A549 (cell line): ENCODE results near the gene ELF2. TPM values are rescaled to one million over a fixed set of nuclear protein-coding genes. Genes with fewer than 3 reads are reported as not detected.
A peak's percentile ranks its signal among the peaks of the same experiment; 100 is the strongest.

Experiments used
- ATAC-seq, 2 experiments: fragments of 200-7000 bp in 1 of 2; fragments of >200 bp in 1 of 2; cut with Nextera tagmentation in 1 of 2; cut with Tn5 transposase in 1 of 2; 3 replicates each; pipeline versions ENCODE4 v1.8.0 to v1.9.1; 2018 to 2020; ENCODE audit warnings: mild to moderate bottlenecking in 1 of 2, moderate library complexity in 1 of 2
- CTCF ChIA-PET: fragments of 300-600 bp; sonication (Branson Sonifier 250); formaldehyde crosslinking; extraction: SDS; loops from one replicate; lab custom pipeline; 2021; ENCODE audit warnings: antibody characterized with exemption, inconsistent platforms; lab: Yijun Ruan, JAX
- POLR2A ChIA-PET: fragments of 350-600 bp; formaldehyde crosslinking; extraction: SDS; loops from one replicate; lab custom pipeline; 2021; ENCODE audit warnings: antibody characterized with exemption, inconsistent platforms; lab: Yijun Ruan, JAX
- DNase-seq, 2 experiments: peaks; one replicate each; pipeline versions ENCODE4 v3.0.0 to v3.0.0-alpha.2; 2011 to 2016; ENCODE audit warnings: low read depth in 1 of 2, low spot score in 1 of 2
- FAIRE-seq: peaks from 2 replicates; lab custom pipeline; 2011; peaks lifted over from hg19 to GRCh38; lab: Jason Lieb, UNC
- H3K27ac ChIP-seq, 2 experiments: fragments of >200 bp; sonication (Bioruptor Twin); formaldehyde crosslinking; 3 replicates each; pipeline ENCODE4 v1.5.1; 2016 to 2017
- H3K4me1 ChIP-seq: fragments of >200 bp; sonication (Bioruptor Twin); formaldehyde crosslinking; 3 replicates; pipeline ENCODE4 v1.6.1; 2016
- H3K4me2 ChIP-seq: fragments of >200 bp; sonication (Bioruptor Twin); formaldehyde crosslinking; 3 replicates; pipeline ENCODE4 v1.6.1; 2016
- H3K4me3 ChIP-seq: fragments of >200 bp; sonication (Bioruptor Twin); formaldehyde crosslinking; 3 replicates; pipeline ENCODE4 v1.5.1; 2016
- H3K9me3 ChIP-seq: fragments of >200 bp; sonication (Bioruptor Twin); formaldehyde crosslinking; 3 replicates; pipeline ENCODE4 v1.6.1; 2016
- CEBPB ChIP-seq, 2 experiments: fragments of >200 bp in 1 of 2; sonication (Bioruptor Twin) in 1 of 2; formaldehyde crosslinking in 1 of 2; IDR thresholded peaks; 2 replicates each; pipeline ENCODE4 v1.6.1; 2012 to 2016
- CHD2 ChIP-seq: fragments of 150-350 bp; IDR thresholded peaks from 2 replicates; pipeline ENCODE4 v1.6.1; 2014; ENCODE audit warnings: low read length; ENCODE audit not compliant: partially characterized antibody
- CHD4 ChIP-seq: fragments of 200-600 bp; sonication (generic); IDR thresholded peaks from 2 replicates; pipeline ENCODE4 v1.6.1; 2016; ENCODE audit warnings: antibody characterized with exemption, mild to moderate bottlenecking, borderline replicate concordance
- ESRRA ChIP-seq: fragments of 150-350 bp; IDR thresholded peaks from 2 replicates; pipeline ENCODE4 v1.6.1; 2014; ENCODE audit warnings: mild to moderate bottlenecking, low read length, borderline replicate concordance
- FOSB ChIP-seq: fragments of 250-450 bp; sonication (Bioruptor Pico); IDR thresholded peaks from 2 replicates; pipeline ENCODE4 v1.5.0; 2020; ENCODE audit warnings: mild to moderate bottlenecking, moderate library complexity
- FOXS1 ChIP-seq: fragments of 250-450 bp; sonication (Bioruptor Pico); IDR thresholded peaks from 2 replicates; pipeline ENCODE4 v1.5.0; 2020; ENCODE audit warnings: mild to moderate bottlenecking, moderate library complexity
- HDAC2 ChIP-seq: fragments of 200-600 bp; sonication (generic); IDR thresholded peaks from 2 replicates; pipeline ENCODE4 v1.6.1; 2016
- HOXB5 ChIP-seq: fragments of 250-450 bp; sonication (Bioruptor Pico); IDR thresholded peaks from 2 replicates; pipeline ENCODE4 v1.5.0; 2020; ENCODE audit warnings: mild to moderate bottlenecking, moderate library complexity
- JUN ChIP-seq, 2 experiments: fragments of >200 bp; sonication (Bioruptor Twin); formaldehyde crosslinking; IDR thresholded peaks; 2 replicates in 1 of 2; 3 replicates in 1 of 2; pipeline ENCODE4 v1.6.1; 2016 to 2017
- JUNB ChIP-seq: fragments of >200 bp; sonication (Bioruptor Twin); formaldehyde crosslinking; IDR thresholded peaks from 2 replicates; pipeline ENCODE4 v1.6.1; 2016
- KDM5A ChIP-seq: fragments of 200-600 bp; sonication (generic); IDR thresholded peaks from 2 replicates; pipeline ENCODE4 v1.6.1; 2016; ENCODE audit warnings: antibody characterized with exemption, mild to moderate bottlenecking
- MYC ChIP-seq: IDR thresholded peaks from 2 replicates; pipeline ENCODE4 v1.6.1; 2012; ENCODE audit warnings: mild to moderate bottlenecking, inconsistent platforms, low read length, improper control_type of control experiment, borderline replicate concordance
- NFE2L2 ChIP-seq: fragments of 150-350 bp; conservative IDR thresholded peaks from 2 replicates; pipeline ENCODE4 v1.6.1; 2014; ENCODE audit warnings: low read length
- RAD21 ChIP-seq, 2 experiments: fragments of >200 bp in 1 of 2; sonication (Bioruptor Twin) in 1 of 2; formaldehyde crosslinking in 1 of 2; IDR thresholded peaks in 1 of 2; conservative IDR thresholded peaks in 1 of 2; 2 replicates in 1 of 2; 3 replicates in 1 of 2; pipeline ENCODE4 v1.6.1; 2012 to 2018; ENCODE audit warnings: inconsistent platforms in 1 of 2
- RARB ChIP-seq: fragments of 250-450 bp; sonication (Bioruptor Pico); IDR thresholded peaks from 2 replicates; pipeline ENCODE4 v1.8.0; 2021; ENCODE audit warnings: mild to moderate bottlenecking, moderate library complexity
- RFX5 ChIP-seq: fragments of 450-650 bp; IDR thresholded peaks from 2 replicates; pipeline ENCODE4 v1.7.1; 2014; ENCODE audit warnings: antibody characterized with exemption, mild to moderate bottlenecking, moderate library complexity
- RNF2 ChIP-seq: fragments of 200-600 bp; sonication (generic); IDR thresholded peaks from 2 replicates; pipeline ENCODE4 v1.6.1; 2016; ENCODE audit warnings: low read depth, mild to moderate bottlenecking, antibody characterized with exemption, moderate library complexity, borderline replicate concordance
- SMC3 ChIP-seq: fragments of >200 bp; sonication (Bioruptor Twin); formaldehyde crosslinking; IDR thresholded peaks from 3 replicates; pipeline ENCODE4 v1.6.1; 2018; ENCODE audit warnings: inconsistent platforms
- TP53 ChIP-seq: fragments of 250-450 bp; sonication (Bioruptor Pico); IDR thresholded peaks from 2 replicates; pipeline ENCODE4 v1.5.0; 2021; ENCODE audit warnings: mild to moderate bottlenecking, moderate library complexity
- ZFP36 ChIP-seq: fragments of 450-650 bp; IDR thresholded peaks from 2 replicates; pipeline ENCODE4 v1.6.1; 2014; ENCODE audit warnings: borderline replicate concordance; ENCODE audit not compliant: partially characterized antibody
- ZNF302 ChIP-seq: fragments of 250-450 bp; sonication (Bioruptor Pico); IDR thresholded peaks from 2 replicates; pipeline ENCODE4 v1.9.0; 2021; ENCODE audit warnings: inconsistent platforms, mild to moderate bottlenecking, moderate library complexity
- ZSCAN20 ChIP-seq: fragments of 250-450 bp; sonication (Bioruptor Pico); IDR thresholded peaks from 2 replicates; pipeline ENCODE4 v1.8.0; 2022; ENCODE audit warnings: mild to moderate bottlenecking, moderate library complexity
- WGBS: methylation state at CpG from one replicate; pipeline ENCODE4 v1.1.6; 2017; ENCODE audit errors: missing lambda C conversion rate; 5-methylcytosine and 5-hydroxymethylcytosine counted together
- polyA plus RNA-seq, 4 experiments: library from polyadenylated mRNA; depleted of rRNA in 3 of 4; stranded (reverse); fragments of >200 nt; fragmentation: RNase III in 1 of 4; extraction: RNeasy Plus Mini Kit Qiagen cat#74134 plus additional on column Dnase treatment in 1 of 4; gene quantifications; 2 replicates in 3 of 4; 3 replicates in 1 of 4; pipeline ENCODE4 v1.2.3, GENCODE V29; 2011 to 2017
- TF ChIP-seq, protein P1 (sequence below): fragments of >200 bp; sonication (Bioruptor Twin); formaldehyde crosslinking; IDR thresholded peaks from 3 replicates; pipeline ENCODE4 v1.6.1; 2016
- TF ChIP-seq, protein P2 (sequence below): IDR thresholded peaks from 2 replicates; pipeline ENCODE4 v1.6.1; 2012
- TF ChIP-seq, protein P3 (sequence below): fragments of >200 bp; sonication (Bioruptor Twin); formaldehyde crosslinking; IDR thresholded peaks from 3 replicates; pipeline ENCODE4 v1.5.1; 2016

The ELF2 gene
- polyA plus RNA-seq, 2 of the 4 experiments (the other 2 are of a cell fraction): 12.7 to 24.3 TPM

DNA sequence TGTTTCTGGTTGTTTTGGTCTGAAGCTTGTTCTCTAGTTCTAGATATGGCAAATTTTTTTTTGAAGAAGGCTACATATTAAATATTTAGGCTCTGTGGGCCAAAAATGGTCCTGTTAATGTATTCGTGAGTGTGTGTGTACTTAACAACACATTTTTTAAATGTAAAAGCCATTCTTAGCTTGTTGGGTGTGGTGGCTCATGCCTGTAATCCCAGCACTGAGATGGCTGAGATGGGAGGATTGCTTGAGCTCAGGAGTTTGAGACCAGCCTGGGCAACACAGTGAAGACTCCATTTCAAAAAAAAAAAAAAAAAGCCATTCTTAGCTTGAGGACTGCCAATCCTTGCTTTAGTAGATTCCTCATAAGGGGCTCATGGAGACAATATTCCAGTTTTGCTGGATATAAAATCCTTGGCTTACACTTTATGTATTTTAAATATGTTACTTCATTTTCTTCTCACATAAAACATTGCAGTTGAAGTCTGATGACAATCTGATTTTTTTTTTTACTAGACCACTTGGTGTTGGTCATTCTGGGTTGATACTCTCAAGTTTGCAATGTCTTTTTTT, 138.1 kb downstream of the ELF2 start:
- TF ChIP-seq KDM5A (no peak), ZFP36 (no peak), FOXS1 (CRISPR knock-in tag) (no peak), CHD2 (no peak), RNF2 (no peak), MYC (no peak), CEBPB (IDR thresholded peaks at IDR 0.05) (no peak), RARB (CRISPR knock-in tag) (no peak), HDAC2 (no peak), CHD4 (no peak), FOSB (CRISPR knock-in tag) (no peak)
- no peak overlapping the region for H3K27ac ChIP-seq
- WGBS: 78% methylated on average over 1 of the region's 1 CpG
- H3K4me1 ChIP-seq: peaks cover 7% of the 10 kb centered on the region; the same call in 1 of the 3 replicates
- ATAC-seq: no peak
- FAIRE-seq: no peak
- no peak overlapping the region for H3K4me2 ChIP-seq
- no peaks in the 10 kb centered on the region for H3K9me3 ChIP-seq
- DNase-seq: no peak
- H3K4me3 ChIP-seq: no peak overlapping the region
- CTCF ChIA-PET: interaction anchor here (0.9 kb wide), 1 partner anchor 8 kb away, joined by 4 read pairs; no protein-coding TSS in a partner anchor
- POLR2A ChIA-PET: interaction anchor here (0.6 kb wide), 1 partner anchor 122 kb away, joined by 7 read pairs; no protein-coding TSS in a partner anchor

DNA sequence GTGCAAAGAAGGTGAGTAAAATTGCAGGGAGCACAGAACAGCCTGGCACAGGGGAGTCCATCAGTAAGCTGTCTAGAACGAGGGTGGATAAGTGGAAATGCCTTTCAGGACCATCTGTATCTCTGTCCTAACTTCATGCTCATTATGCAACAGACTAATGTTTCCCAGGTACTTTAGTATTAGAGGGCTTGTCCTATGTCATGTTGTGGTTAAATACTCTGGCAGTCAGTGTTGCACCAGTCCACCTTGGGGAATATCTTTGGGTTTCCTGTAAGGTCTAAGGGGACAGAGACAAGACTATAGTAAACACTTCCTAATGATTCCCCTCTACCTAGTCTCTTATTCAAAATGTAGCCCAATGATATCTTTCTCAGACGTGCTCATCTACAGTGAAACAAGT, 140.1 kb downstream of the ELF2 start:
- no peak for DNase-seq
- TF ChIP-seq RFX5 (no peak), JUN (IDR thresholded peaks at IDR 0.05) (no peak), ZSCAN20 (CRISPR knock-in tag) (no peak), NFE2L2 (no peak)
- ChIA-PET CTCF (interaction anchor here (0.8 to 1.2 kb wide), 2 partner anchors 9 to 131 kb away, joined by 3 to 4 read pairs; no protein-coding TSS in a partner anchor), POLR2A (no interaction called here)
- no peak overlapping the region for H3K4me2 ChIP-seq
- ATAC-seq: no peak
- 90% methylated on average over 2 of the region's 2 CpGs for WGBS
- H3K4me1 ChIP-seq: peaks cover 11% of the 10 kb centered on the region; the same call in 1 of the 3 replicates
- H3K27ac ChIP-seq: no peak overlapping the region
- H3K4me3 ChIP-seq: no peak overlapping the region
- FAIRE-seq: no peak
- no peaks in the 10 kb centered on the region for H3K9me3 ChIP-seq

DNA sequence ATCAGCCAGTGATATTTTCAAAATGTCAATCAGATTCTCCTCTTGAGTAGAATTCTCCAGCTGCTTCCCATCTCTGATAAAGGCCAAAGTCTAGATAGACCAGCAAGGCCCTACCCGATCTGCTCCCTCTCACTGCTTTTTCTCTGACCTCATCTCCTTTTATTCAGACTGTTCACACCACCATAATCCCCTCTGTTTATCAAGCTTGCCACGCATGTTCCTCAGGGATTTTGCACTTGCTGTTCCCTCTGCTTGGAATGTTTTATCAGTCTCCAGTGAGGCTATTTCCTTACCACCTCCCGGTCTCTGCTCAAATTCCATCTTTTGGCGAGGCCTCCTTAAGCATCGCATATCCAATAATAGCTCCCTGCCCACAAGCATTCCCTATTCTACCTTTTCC, 141.4 kb downstream of the ELF2 start:
- Histone ChIP-seq H3K4me2 (no peak overlapping the region), H3K4me1 (peaks cover 11% of the 10 kb centered on the region; the same call in 1 of the 3 replicates), H3K9me3 (no peaks in the 10 kb centered on the region), H3K4me3 (no peak overlapping the region), H3K27ac (no peak overlapping the region)
- TF ChIP-seq FOSB (CRISPR knock-in tag) (no peak), HDAC2 (no peak), FOXS1 (CRISPR knock-in tag) (no peak), TP53 (CRISPR knock-in tag) (no peak)
- TF ChIP-seq, protein P1, sequence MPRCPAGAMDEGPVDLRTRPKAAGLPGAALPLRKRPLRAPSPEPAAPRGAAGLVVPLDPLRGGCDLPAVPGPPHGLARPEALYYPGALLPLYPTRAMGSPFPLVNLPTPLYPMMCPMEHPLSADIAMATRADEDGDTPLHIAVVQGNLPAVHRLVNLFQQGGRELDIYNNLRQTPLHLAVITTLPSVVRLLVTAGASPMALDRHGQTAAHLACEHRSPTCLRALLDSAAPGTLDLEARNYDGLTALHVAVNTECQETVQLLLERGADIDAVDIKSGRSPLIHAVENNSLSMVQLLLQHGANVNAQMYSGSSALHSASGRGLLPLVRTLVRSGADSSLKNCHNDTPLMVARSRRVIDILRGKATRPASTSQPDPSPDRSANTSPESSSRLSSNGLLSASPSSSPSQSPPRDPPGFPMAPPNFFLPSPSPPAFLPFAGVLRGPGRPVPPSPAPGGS: no peak
- no peak for ATAC-seq
- POLR2A ChIA-PET: no interaction called here
- 91% methylated on average over 5 of the region's 5 CpGs for WGBS
- DNase-seq: no peak
- CTCF ChIA-PET: interaction anchor here (0.6 kb wide), 1 partner anchor 185 kb away, joined by 3 read pairs; no protein-coding TSS in a partner anchor
- FAIRE-seq: no peak

DNA sequence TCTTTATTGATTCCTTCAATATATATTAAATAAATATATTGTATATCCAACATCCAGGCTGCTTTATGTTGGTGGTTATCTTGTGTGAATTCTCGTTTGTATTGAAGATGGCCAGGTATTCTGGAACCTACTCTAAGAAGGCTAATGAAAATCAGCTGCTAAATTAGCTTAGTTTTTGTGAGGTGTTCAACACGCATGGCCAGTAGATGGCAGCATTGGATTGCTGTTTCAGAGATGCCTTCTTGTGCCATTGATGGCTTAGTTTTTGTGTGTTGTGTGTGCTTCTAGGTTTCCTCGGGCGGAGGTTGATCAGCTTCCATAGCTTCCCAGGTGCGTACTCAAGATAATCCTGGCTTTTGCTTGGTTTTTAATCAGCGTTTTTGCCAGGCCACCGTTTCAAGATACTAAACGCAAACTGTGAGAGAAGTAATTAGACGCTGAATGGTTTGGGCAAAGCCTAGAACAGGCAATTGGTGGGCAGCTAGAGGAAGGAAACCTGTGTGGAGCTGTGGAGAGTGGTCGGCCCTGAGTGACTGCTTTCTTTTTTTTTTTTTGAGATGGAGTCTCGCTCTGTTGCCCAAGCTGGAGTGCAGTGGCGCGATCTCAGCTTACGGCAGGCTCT, 146.3 kb downstream of the ELF2 start:
- CTCF ChIA-PET: interaction anchor here (0.5 to 2.5 kb wide), 28 partner anchors 8 to 271 kb away, joined by 3 to 41 read pairs (median 5); partner anchors contain the start of genes NAA15, NDUFC1 and NOCT
- Histone ChIP-seq H3K9me3 (no peaks in the 10 kb centered on the region), H3K4me3 (no peak overlapping the region), H3K4me2 (no peak overlapping the region), H3K4me1 (peaks cover 15% of the 10 kb centered on the region; the same call in 2 of the 3 replicates), H3K27ac (no peak overlapping the region)
- POLR2A ChIA-PET: interaction anchor here (0.6 to 0.7 kb wide), 3 partner anchors 15 to 265 kb away, joined by 3 to 5 read pairs (median 3); partner anchors contain the start of genes ELF2 and NOCT
- DNase-seq (peak; percentile 35 to 72), ATAC-seq (peak; percentile 55 to 66; a peak in 4 of 6 replicates), FAIRE-seq (no peak)
- WGBS: 60% methylated on average over 14 of the region's 14 CpGs
- TF ChIP-seq SMC3: peak; percentile 41; the same call in 2 of the 3 replicates
- TF ChIP-seq, protein P2, sequence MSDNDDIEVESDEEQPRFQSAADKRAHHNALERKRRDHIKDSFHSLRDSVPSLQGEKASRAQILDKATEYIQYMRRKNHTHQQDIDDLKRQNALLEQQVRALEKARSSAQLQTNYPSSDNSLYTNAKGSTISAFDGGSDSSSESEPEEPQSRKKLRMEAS: no peak
- peak; percentile 68 to 71 for TF ChIP-seq RAD21 (conservative IDR thresholded peaks at IDR 0.05 in 1 of 2, IDR thresholded peaks at IDR 0.05 in 1 of 2)
- TF ChIP-seq JUNB: no peak
- TF ChIP-seq, protein P3, sequence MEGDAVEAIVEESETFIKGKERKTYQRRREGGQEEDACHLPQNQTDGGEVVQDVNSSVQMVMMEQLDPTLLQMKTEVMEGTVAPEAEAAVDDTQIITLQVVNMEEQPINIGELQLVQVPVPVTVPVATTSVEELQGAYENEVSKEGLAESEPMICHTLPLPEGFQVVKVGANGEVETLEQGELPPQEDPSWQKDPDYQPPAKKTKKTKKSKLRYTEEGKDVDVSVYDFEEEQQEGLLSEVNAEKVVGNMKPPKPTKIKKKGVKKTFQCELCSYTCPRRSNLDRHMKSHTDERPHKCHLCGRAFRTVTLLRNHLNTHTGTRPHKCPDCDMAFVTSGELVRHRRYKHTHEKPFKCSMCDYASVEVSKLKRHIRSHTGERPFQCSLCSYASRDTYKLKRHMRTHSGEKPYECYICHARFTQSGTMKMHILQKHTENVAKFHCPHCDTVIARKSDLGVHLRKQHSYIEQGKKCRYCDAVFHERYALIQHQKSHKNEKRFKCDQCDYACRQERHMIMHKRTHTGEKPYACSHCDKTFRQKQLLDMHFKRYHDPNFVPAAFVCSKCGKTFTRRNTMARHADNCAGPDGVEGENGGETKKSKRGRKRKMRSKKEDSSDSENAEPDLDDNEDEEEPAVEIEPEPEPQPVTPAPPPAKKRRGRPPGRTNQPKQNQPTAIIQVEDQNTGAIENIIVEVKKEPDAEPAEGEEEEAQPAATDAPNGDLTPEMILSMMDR: peak; percentile 70
- TF ChIP-seq, protein P1: no peak
- TF ChIP-seq HDAC2: no peak
- TF ChIP-seq CHD4: no peak
- no peak for TF ChIP-seq ESRRA
- no peak for TF ChIP-seq ZNF302 (CRISPR knock-in tag)
- TF ChIP-seq HOXB5: no peak
